HCT116 (cell line): ENCODE data around the gene SELL. TPM values are rescaled to one million over a fixed set of nuclear protein-coding genes. Genes with fewer than 3 reads are reported as not detected.

Experiments
- ATAC-seq: fragments of 200-7000 bp; cut with Tn5 transposase; 2 replicates; pipeline ENCODE4 v1.9.1; 2020; ENCODE audit warnings: mild to moderate bottlenecking, moderate library complexity
- BruUV-seq: library from RNA; stranded (reverse); fragments of 400-500 nt; replicated peaks from 2 replicates; lab custom pipeline; 2021; lab: Mats Ljungman, UMichigan
- CTCF ChIA-PET: fragments of 300-600 bp; sonication (Branson Sonifier 250); formaldehyde crosslinking; loops from one replicate; lab custom pipeline; 2021; ENCODE audit warnings: antibody characterized with exemption; lab: Charles Lee
- POLR2A ChIA-PET: fragments of 300-600, 350-600 bp; sonication (Branson Sonifier 250); formaldehyde crosslinking; loops from one replicate; lab custom pipeline; 2021; ENCODE audit warnings: antibody characterized with exemption; lab: Charles Lee
- RAD21 ChIA-PET, 2 experiments: fragments of 300-600 bp; sonication (Branson Sonifier 250); formaldehyde crosslinking; loops; one replicate each; lab custom pipeline; 2023; ENCODE audit warnings: low total read pairs in 2 of 2; ENCODE audit not compliant: uncharacterized antibody in 2 of 2, unreplicated experiment in 2 of 2, low non-redundant PET in 1 of 2; lab: Charles Lee
- DNase-seq: peaks from one replicate; pipeline ENCODE4 v3.0.0-alpha.2; 2010; ENCODE audit warnings: low read depth, low spot score
- H2AFZ ChIP-seq: fragments of 200-600 bp; shearing (Covaris generic), sonication (generic); 2 replicates; pipeline ENCODE4 v1.6.1; 2017; ENCODE audit warnings: low read depth, mixed run types, mixed read lengths, antibody characterized with exemption, low read length; ENCODE audit not compliant: poor library complexity, severe bottlenecking
- H3K27ac ChIP-seq: 2 replicates; pipeline ENCODE4 v1.5.1; 2012; ENCODE audit warnings: low read depth, low read length
- H3K27me3 ChIP-seq: fragments of 200-600 bp; sonication (generic); 2 replicates; pipeline ENCODE4 v1.6.1; 2016; ENCODE audit warnings: mixed run types, low read length, mixed read lengths; ENCODE audit not compliant: insufficient read depth
- H3K36me3 ChIP-seq, 2 experiments: fragments of 200-500 bp in 1 of 2; fragments of 200-600 bp in 1 of 2; sonication (Bioruptor generic) in 1 of 2; sonication (generic) in 1 of 2; 2 replicates each; pipeline versions ENCODE4 v1.5.1 to v1.6.1; 2014 to 2016; ENCODE audit warnings: low read length in 2 of 2, inconsistent platforms in 1 of 2, mixed read lengths in 1 of 2, mixed run types in 1 of 2; ENCODE audit not compliant: insufficient read depth in 2 of 2, control insufficient read depth in 1 of 2
- H3K4me1 ChIP-seq, 2 experiments: fragments of 200-600 bp in 1 of 2; sonication (generic) in 1 of 2; 2 replicates each; pipeline versions ENCODE4 v1.5.1 to v1.6.1; 2012 to 2017; ENCODE audit warnings: low read length in 2 of 2, inconsistent platforms in 1 of 2, mild to moderate bottlenecking in 1 of 2, mixed read lengths in 1 of 2, mixed run types in 1 of 2, moderate library complexity in 1 of 2; ENCODE audit not compliant: insufficient read depth in 2 of 2, control insufficient read depth in 1 of 2
- H3K4me2 ChIP-seq: fragments of 200-600 bp; sonication (generic); 2 replicates; pipeline ENCODE4 v1.6.1; 2017; ENCODE audit warnings: mixed run types, low read length, mixed read lengths
- H3K4me3 ChIP-seq, 2 experiments: fragments of 200-600 bp in 1 of 2; sonication (generic) in 1 of 2; replicated peaks in 1 of 2; 2 replicates each; pipeline ENCODE4 v1.5.1; 2011 to 2016; ENCODE audit warnings: low read length in 2 of 2, control low read depth in 1 of 2, low read depth in 1 of 2, mild to moderate bottlenecking in 1 of 2, mixed read lengths in 1 of 2, mixed run types in 1 of 2
- H3K79me2 ChIP-seq: fragments of 200-600 bp; sonication (generic); 2 replicates; pipeline ENCODE4 v1.6.1; 2017; ENCODE audit warnings: mild to moderate bottlenecking, mixed run types, low read length, moderate library complexity, mixed read lengths; ENCODE audit not compliant: insufficient read depth
- H3K9ac ChIP-seq: fragments of 200-600 bp; sonication (generic); 2 replicates; pipeline ENCODE4 v1.6.1; 2016; ENCODE audit warnings: low read length, mixed read lengths
- H3K9me2 ChIP-seq: fragments of 200-600 bp; sonication (generic), shearing (Covaris generic); 2 replicates; pipeline ENCODE4 v1.6.1; 2017; ENCODE audit warnings: mixed run types, mild to moderate bottlenecking, moderate library complexity; ENCODE audit not compliant: insufficient read depth
- H3K9me3 ChIP-seq, 2 experiments: fragments of 200-500 bp in 1 of 2; fragments of 200-600 bp in 1 of 2; sonication (Bioruptor generic) in 1 of 2; sonication (generic) in 1 of 2; 2 replicates each; pipeline ENCODE4 v1.6.1; 2014 to 2017; ENCODE audit warnings: low read length in 2 of 2, mixed read lengths in 2 of 2, inconsistent platforms in 1 of 2, low read depth in 1 of 2, mild to moderate bottlenecking in 1 of 2, mixed run types in 1 of 2, moderate library complexity in 1 of 2; ENCODE audit not compliant: control insufficient read depth in 1 of 2, insufficient read depth in 1 of 2
- H4K20me1 ChIP-seq: fragments of 200-600 bp; sonication (generic), shearing (Covaris generic); 2 replicates; pipeline ENCODE4 v1.6.1; 2017; ENCODE audit warnings: mixed run types, mild to moderate bottlenecking, moderate library complexity; ENCODE audit not compliant: insufficient read depth
- CBX3 ChIP-seq: IDR thresholded peaks from 2 replicates; pipeline ENCODE4 v1.6.1; 2012; ENCODE audit warnings: low read depth
- CEBPB ChIP-seq: IDR thresholded peaks from 2 replicates; pipeline ENCODE4 v1.6.1; 2012; ENCODE audit warnings: low read depth
- ELF1 ChIP-seq: IDR thresholded peaks from 2 replicates; pipeline ENCODE4 v1.6.1; 2012; ENCODE audit warnings: low read depth, borderline replicate concordance
- EZH2 ChIP-seq: fragments of 200-600 bp; sonication (generic); IDR thresholded peaks from 2 replicates; pipeline ENCODE4 v1.6.1; 2017; ENCODE audit warnings: antibody characterized with exemption, mixed run types
- EZH2phosphoT487 ChIP-seq: fragments of 200-600 bp; IDR thresholded peaks from 2 replicates; pipeline ENCODE4 v1.6.1; 2018; ENCODE audit warnings: antibody characterized with exemption, borderline replicate concordance
- FOSL1 ChIP-seq: IDR thresholded peaks from 2 replicates; pipeline ENCODE4 v1.6.1; 2012; ENCODE audit warnings: low read depth
- POLR2A ChIP-seq: IDR thresholded peaks from 2 replicates; pipeline ENCODE4 v1.7.0; 2011; ENCODE audit warnings: borderline replicate concordance; ENCODE audit not compliant: insufficient read depth, insufficient read length; ENCODE audit errors: extremely low read depth
- POLR2AphosphoS5 ChIP-seq: IDR thresholded peaks from 2 replicates; pipeline ENCODE4 v1.6.1; 2011; ENCODE audit warnings: mild to moderate bottlenecking, low read depth, low read length, moderate library complexity
- SIN3A ChIP-seq: IDR thresholded peaks from 2 replicates; pipeline ENCODE4 v1.6.1; 2012; ENCODE audit warnings: low read depth
- SP1 ChIP-seq: IDR thresholded peaks from 2 replicates; pipeline ENCODE4 v1.6.1; 2012; ENCODE audit warnings: low read depth
- SRF ChIP-seq: IDR thresholded peaks from 2 replicates; pipeline ENCODE4 v1.6.1; 2012; ENCODE audit warnings: low read depth
- TCF7L2 ChIP-seq: IDR thresholded peaks from 2 replicates; pipeline ENCODE4 v1.7.0; 2011; ENCODE audit warnings: borderline replicate concordance, inconsistent platforms; ENCODE audit not compliant: insufficient read depth, insufficient read length; ENCODE audit errors: extremely low read depth
- YY1 ChIP-seq: IDR thresholded peaks from 2 replicates; pipeline ENCODE4 v1.6.1; 2011; ENCODE audit warnings: low read length, low read depth, moderate library complexity, mild to moderate bottlenecking; ENCODE audit not compliant: insufficient replicate concordance; ENCODE audit errors: extremely low read depth
- ZFX ChIP-seq: fragments of 450-650 bp; IDR thresholded peaks from 2 replicates; pipeline ENCODE4 v1.6.1; 2017
- ZNF274 ChIP-seq: fragments of 200-500 bp; sonication (Bioruptor generic); IDR thresholded peaks from 2 replicates; pipeline ENCODE4 v1.6.1; 2014; ENCODE audit warnings: mild to moderate bottlenecking, low read depth, low read length, inconsistent platforms
- intact Hi-C: fragments of 100-400 bp; cut with micrococcal nuclease; formaldehyde crosslinking; loops from 2 replicates; pipeline ENCODE4 v1.10.0; 2022
- total RNA-seq: library from RNA; stranded (reverse); gene quantifications from one replicate; pipeline ENCODE4 v1.2.1, GENCODE V29; 2021; ENCODE audit not compliant: unreplicated experiment
- TF ChIP-seq, protein P1 (sequence below): IDR thresholded peaks from 2 replicates; pipeline ENCODE4 v1.6.1; 2012
- TF ChIP-seq, protein P2 (sequence below), 3 experiments: fragments of 200-600 bp in 1 of 3; sonication (generic) in 1 of 3; IDR thresholded peaks in 2 of 3; conservative IDR thresholded peaks in 1 of 3; 2 replicates each; pipeline ENCODE4 v1.5.1; 2012 to 2017; ENCODE audit warnings: low read depth in 2 of 3, low read length in 2 of 3, antibody characterized with exemption in 1 of 3, borderline replicate concordance in 1 of 3, control low read depth in 1 of 3, mild to moderate bottlenecking in 1 of 3, mixed read lengths in 1 of 3, mixed run types in 1 of 3, moderate library complexity in 1 of 3; ENCODE audit not compliant: insufficient read depth in 1 of 3
- TF ChIP-seq, protein P3 (sequence below): IDR thresholded peaks from 2 replicates; pipeline ENCODE4 v1.6.1; 2012

SELL gene
- total RNA-seq, 1 experiment from 2014 or later = 4.1 TPM

DNA sequence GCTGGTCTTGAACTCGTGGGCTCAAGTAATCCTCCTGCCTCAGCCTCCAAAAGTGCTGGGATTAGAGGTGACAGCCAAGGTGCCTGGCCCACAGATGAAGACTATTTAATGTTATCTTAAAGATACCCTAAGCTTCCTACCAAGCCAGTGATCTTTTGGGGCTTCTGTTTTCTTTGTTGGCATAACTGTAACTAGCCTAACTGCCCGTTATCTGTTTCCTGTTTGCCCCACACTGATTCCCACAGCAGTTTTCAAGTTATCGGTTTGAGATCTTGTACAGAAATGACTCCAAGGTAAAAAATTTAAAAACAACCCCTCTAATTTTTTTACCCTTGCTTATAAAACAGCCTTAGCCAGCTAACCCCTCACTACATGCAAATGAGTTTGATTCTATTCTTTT lies 12.4 kb downstream of the SELL start:
- no peak overlapping the region for H3K4me2 ChIP-seq
- CTCF ChIA-PET = interaction anchor here (0.8 to 1.0 kb wide), 2 partner anchors 9 to 13 kb away, joined by 3 read pairs; no protein-coding TSS in a partner anchor
- DNase-seq = no peak
- H3K27ac ChIP-seq = no peak overlapping the region
- H3K9me3 ChIP-seq = no peaks in the 10 kb centered on the region
- no peaks in the 10 kb centered on the region for H3K9me2 ChIP-seq
- RAD21 ChIA-PET = no interaction called here
- H3K9ac ChIP-seq = no peak overlapping the region
- no peaks in the 10 kb centered on the region for H3K36me3 ChIP-seq
- POLR2A ChIA-PET = no interaction called here
- intact Hi-C loops = no loop called here
- H2AFZ ChIP-seq = no peak overlapping the region
- H4K20me1 ChIP-seq = no peaks in the 10 kb centered on the region
- H3K79me2 ChIP-seq = no peaks in the 10 kb centered on the region
- BruUV-seq = no TSS peak
- ATAC-seq = no peak
- H3K4me1 ChIP-seq = no peaks in the 10 kb centered on the region
- no peaks in the 10 kb centered on the region for H3K27me3 ChIP-seq
- TF ChIP-seq POLR2A = no peak
- TF ChIP-seq SIN3A = no peak
- TF ChIP-seq, protein P1, sequence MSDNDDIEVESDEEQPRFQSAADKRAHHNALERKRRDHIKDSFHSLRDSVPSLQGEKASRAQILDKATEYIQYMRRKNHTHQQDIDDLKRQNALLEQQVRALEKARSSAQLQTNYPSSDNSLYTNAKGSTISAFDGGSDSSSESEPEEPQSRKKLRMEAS = no peak
- TF ChIP-seq, protein P2, sequence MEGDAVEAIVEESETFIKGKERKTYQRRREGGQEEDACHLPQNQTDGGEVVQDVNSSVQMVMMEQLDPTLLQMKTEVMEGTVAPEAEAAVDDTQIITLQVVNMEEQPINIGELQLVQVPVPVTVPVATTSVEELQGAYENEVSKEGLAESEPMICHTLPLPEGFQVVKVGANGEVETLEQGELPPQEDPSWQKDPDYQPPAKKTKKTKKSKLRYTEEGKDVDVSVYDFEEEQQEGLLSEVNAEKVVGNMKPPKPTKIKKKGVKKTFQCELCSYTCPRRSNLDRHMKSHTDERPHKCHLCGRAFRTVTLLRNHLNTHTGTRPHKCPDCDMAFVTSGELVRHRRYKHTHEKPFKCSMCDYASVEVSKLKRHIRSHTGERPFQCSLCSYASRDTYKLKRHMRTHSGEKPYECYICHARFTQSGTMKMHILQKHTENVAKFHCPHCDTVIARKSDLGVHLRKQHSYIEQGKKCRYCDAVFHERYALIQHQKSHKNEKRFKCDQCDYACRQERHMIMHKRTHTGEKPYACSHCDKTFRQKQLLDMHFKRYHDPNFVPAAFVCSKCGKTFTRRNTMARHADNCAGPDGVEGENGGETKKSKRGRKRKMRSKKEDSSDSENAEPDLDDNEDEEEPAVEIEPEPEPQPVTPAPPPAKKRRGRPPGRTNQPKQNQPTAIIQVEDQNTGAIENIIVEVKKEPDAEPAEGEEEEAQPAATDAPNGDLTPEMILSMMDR (IDR thresholded peaks at IDR 0.05 in 2 of 3, conservative IDR thresholded peaks at IDR 0.05 in 1 of 3; ENCODE audit: borderline replicate concordance in 1 of 3, insufficient read depth in 1 of 3, low read depth in 2 of 3, low read length in 2 of 3) = no peak
- TF ChIP-seq, protein P3, sequence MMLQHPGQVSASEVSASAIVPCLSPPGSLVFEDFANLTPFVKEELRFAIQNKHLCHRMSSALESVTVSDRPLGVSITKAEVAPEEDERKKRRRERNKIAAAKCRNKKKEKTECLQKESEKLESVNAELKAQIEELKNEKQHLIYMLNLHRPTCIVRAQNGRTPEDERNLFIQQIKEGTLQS = no peak
- no peak for TF ChIP-seq SP1
- TF ChIP-seq CBX3 = no peak
- no peak for TF ChIP-seq EZH2
- TF ChIP-seq POLR2AphosphoS5 = no peak
- TF ChIP-seq TCF7L2 = no peak
- no peak for TF ChIP-seq YY1
- no peak for TF ChIP-seq ZFX
- no peak for TF ChIP-seq ZNF274
- TF ChIP-seq EZH2phosphoT487 = no peak
- no peak for TF ChIP-seq FOSL1
- TF ChIP-seq ELF1 = no peak
- no peak for TF ChIP-seq CEBPB
- TF ChIP-seq SRF = no peak
- no peak overlapping the region for H3K4me3 ChIP-seq
